Neural cell (in vitro differentiated cells): ENCODE results near the gene KIAA1549. TPM values are rescaled to one million over a fixed set of nuclear protein-coding genes. Genes with fewer than 3 reads are reported as not detected.

Experiments used
- H2AFZ ChIP-seq: fragments of 200-600, 300-800 bp; sonication (generic), shearing (Covaris generic); 2 replicates; pipeline ENCODE4 v1.6.0; 2014; ENCODE audit warnings: low read depth, mild to moderate bottlenecking, antibody characterized with exemption, low read length, moderate library complexity
- H3F3A ChIP-seq: fragments of 200-600 bp; shearing (Covaris generic); 2 replicates; pipeline ENCODE4 v1.6.1; 2016; ENCODE audit warnings: mild to moderate bottlenecking, moderate library complexity, mixed read lengths, antibody characterized with exemption, low read length; ENCODE audit not compliant: insufficient read depth, poor library complexity, severe bottlenecking
- H3K27ac ChIP-seq: fragments of 200-600, 300-800 bp; sonication (generic), shearing (Covaris generic); 2 replicates; pipeline ENCODE4 v1.5.1; 2014; ENCODE audit warnings: mild to moderate bottlenecking, low read length, moderate library complexity
- H3K27me3 ChIP-seq: fragments of 300-800, 200-600 bp; sonication (generic), shearing (Covaris generic); 2 replicates; pipeline ENCODE4 v1.6.0; 2014; ENCODE audit warnings: mild to moderate bottlenecking, low read depth, low read length, moderate library complexity; ENCODE audit not compliant: insufficient read depth
- H3K36me3 ChIP-seq: fragments of 300-800, 200-600 bp; sonication (generic), shearing (Covaris generic); 2 replicates; pipeline ENCODE4 v1.5.1; 2014; ENCODE audit warnings: mild to moderate bottlenecking, antibody characterized with exemption, low read length, moderate library complexity; ENCODE audit not compliant: insufficient read depth
- H3K4me2 ChIP-seq: fragments of 300-800, 200-600 bp; sonication (generic), shearing (Covaris generic); 2 replicates; pipeline ENCODE4 v1.6.0; 2014; ENCODE audit warnings: mild to moderate bottlenecking, low read length
- H3K4me3 ChIP-seq: fragments of 300-800, 200-600 bp; sonication (generic), shearing (Covaris generic); 2 replicates; pipeline ENCODE4 v1.5.1; 2014; ENCODE audit warnings: mild to moderate bottlenecking, low read length, moderate library complexity
- H3K79me2 ChIP-seq: fragments of 200-600 bp; shearing (Covaris generic); replicated peaks from 2 replicates; pipeline ENCODE4 v1.6.0; 2014; ENCODE audit warnings: mild to moderate bottlenecking, low read length, moderate library complexity; ENCODE audit not compliant: insufficient read depth
- H3K9ac ChIP-seq: fragments of 300-800, 200-600 bp; sonication (generic), shearing (Covaris generic); 2 replicates; pipeline ENCODE4 v1.6.1; 2016; ENCODE audit warnings: mild to moderate bottlenecking, low read length, mixed read lengths
- H3K9me2 ChIP-seq: fragments of 200-600 bp; shearing (Covaris generic); 2 replicates; pipeline ENCODE4 v1.6.1; 2016; ENCODE audit warnings: mild to moderate bottlenecking, low read length, mixed read lengths; ENCODE audit not compliant: insufficient read depth
- H3K9me3 ChIP-seq: fragments of 200-600, 300-800 bp; sonication (generic), shearing (Covaris generic); 2 replicates; pipeline ENCODE4 v1.6.1; 2016; ENCODE audit warnings: mild to moderate bottlenecking, mixed run types, low read length, moderate library complexity, mixed read lengths
- H4K20me1 ChIP-seq: fragments of 200-600 bp; shearing (Covaris generic); 2 replicates; pipeline ENCODE4 v1.6.1; 2016; ENCODE audit warnings: mild to moderate bottlenecking, mixed run types; ENCODE audit not compliant: insufficient read depth
- CTCF ChIP-seq: fragments of 450-650 bp; IDR thresholded peaks from 2 replicates; pipeline ENCODE4 v1.5.1; 2014; ENCODE audit warnings: antibody characterized with exemption, mild to moderate bottlenecking, moderate library complexity; ENCODE audit not compliant: poor library complexity, severe bottlenecking
- EP300 ChIP-seq: fragments of 450-650 bp; conservative IDR thresholded peaks from 2 replicates; pipeline ENCODE4 v1.6.1; 2014; ENCODE audit warnings: antibody characterized with exemption, mild to moderate bottlenecking, moderate library complexity; ENCODE audit not compliant: poor library complexity, severe bottlenecking
- EZH2 ChIP-seq: fragments of 200-600, 300-800 bp; shearing (Covaris generic), sonication (generic); IDR thresholded peaks from 2 replicates; pipeline ENCODE4 v1.6.1; 2014; ENCODE audit warnings: antibody characterized with exemption, low read length, borderline replicate concordance, mild to moderate bottlenecking; ENCODE audit not compliant: insufficient read depth, poor library complexity, severe bottlenecking
- MXI1 ChIP-seq: fragments of 450-650 bp; conservative IDR thresholded peaks from 2 replicates; pipeline ENCODE4 v1.6.1; 2014; ENCODE audit warnings: antibody characterized with exemption, mild to moderate bottlenecking; ENCODE audit not compliant: poor library complexity, severe bottlenecking
- POLR2AphosphoS5 ChIP-seq: IDR thresholded peaks from 2 replicates; pipeline ENCODE4 v1.6.1; 2012
- RAD21 ChIP-seq: fragments of 450-650 bp; conservative IDR thresholded peaks from 2 replicates; pipeline ENCODE4 v1.6.1; 2014; ENCODE audit warnings: antibody characterized with exemption, mild to moderate bottlenecking, moderate library complexity
- REST ChIP-seq: IDR thresholded peaks from 2 replicates; pipeline ENCODE4 v1.6.1; 2012; ENCODE audit warnings: borderline replicate concordance
- SMC3 ChIP-seq: fragments of 450-650 bp; conservative IDR thresholded peaks from 2 replicates; pipeline ENCODE4 v1.6.1; 2014; ENCODE audit warnings: antibody characterized with exemption, mild to moderate bottlenecking, moderate library complexity; ENCODE audit not compliant: poor library complexity
- TAF1 ChIP-seq: IDR thresholded peaks from 2 replicates; pipeline ENCODE4 v1.6.1; 2012; ENCODE audit warnings: low read depth
- polyA plus RNA-seq: library from polyadenylated mRNA; depleted of rRNA; stranded (reverse); fragments of >200 nt; gene quantifications from 2 replicates; pipeline ENCODE4 v1.2.3, GENCODE V29; 2014

Gene KIAA1549
- polyA plus RNA-seq, 1 donor from 2014 or later, result 14.1 TPM

- peaks cover 4% of the 10 kb centered on the region for H3K36me3 ChIP-seq
- TF ChIP-seq CTCF (no peak), POLR2AphosphoS5 (no peak), MXI1 (no peak), REST (no peak), SMC3 (no peak), RAD21 (no peak), TAF1 (no peak), EP300 (no peak), EZH2 (no peak)
Observed at GRCh38 chr7:138882249-138882648, 98.9 kb downstream of the KIAA1549 start.

GRCh38 chr7:138881579-138882188, 99.5 kb downstream of the KIAA1549 start:
- Histone ChIP-seq H4K20me1 (no peaks in the 10 kb centered on the region), H3K4me3 (no peak overlapping the region), H3K9me2 (no peaks in the 10 kb centered on the region), H3K4me2 (no peak overlapping the region), H3K9me3 (no peaks in the 10 kb centered on the region), H3K9ac (no peak overlapping the region), H3K27ac (no peak overlapping the region), H3K79me2 (no peaks in the 10 kb centered on the region), H3K36me3 (peaks cover 4% of the 10 kb centered on the region), H2AFZ (no peak overlapping the region), H3K27me3 (no peaks in the 10 kb centered on the region), H3F3A (no peaks in the 10 kb centered on the region)
- TF ChIP-seq RAD21 (no peak), MXI1 (no peak), REST (no peak), EZH2 (no peak), EP300 (no peak), TAF1 (no peak), CTCF (no peak), SMC3 (no peak), POLR2AphosphoS5 (no peak)

More at GRCh38 chr7:138882249-138882648, 98.9 kb downstream of the KIAA1549 start:
- Histone ChIP-seq H3K9me2 (no peaks in the 10 kb centered on the region), H2AFZ (no peak overlapping the region), H4K20me1 (no peaks in the 10 kb centered on the region), H3K9ac (no peak overlapping the region), H3K27ac (no peak overlapping the region), H3K79me2 (no peaks in the 10 kb centered on the region), H3F3A (no peaks in the 10 kb centered on the region), H3K4me3 (no peak overlapping the region), H3K4me2 (no peak overlapping the region), H3K9me3 (no peaks in the 10 kb centered on the region), H3K27me3 (no peaks in the 10 kb centered on the region)
